HEK293 (cell line): ENCODE data around the gene EEFSEC.
A peak's percentile ranks its signal among the peaks of the same experiment; 100 is the strongest.

ENCODE experiments used
- CTCF ChIA-PET: fragments of 350-600 bp; formaldehyde crosslinking; extraction: SDS; loops from one replicate; lab custom pipeline; 2021; ENCODE audit warnings: antibody characterized with exemption; lab: Yijun Ruan, JAX
- POLR2A ChIA-PET: fragments of 300-600 bp; formaldehyde crosslinking; extraction: SDS; loops from one replicate; lab custom pipeline; 2020; ENCODE audit warnings: antibody characterized with exemption, inconsistent platforms; lab: Yijun Ruan, JAX
- H3K27ac ChIP-seq: fragments of 200-500 bp; sonication (Bioruptor generic); 2 replicates; pipeline ENCODE4 v1.5.1; 2014; ENCODE audit warnings: low read depth, low read length, control low read depth, inconsistent platforms; ENCODE audit errors: extremely low read depth
- H3K36me3 ChIP-seq, 2 experiments: fragments of 200-500 bp in 1 of 2; sonication (Bioruptor generic) in 1 of 2; 1 replicate in 1 of 2; 2 replicates in 1 of 2; pipeline ENCODE4 v1.5.1; 2014 to 2017; ENCODE audit warnings: inconsistent platforms in 2 of 2, low read length in 2 of 2; ENCODE audit not compliant: control insufficient read depth in 2 of 2, insufficient read depth in 1 of 2
- H3K4me1 ChIP-seq: fragments of 200-500 bp; sonication (Bioruptor generic); 2 replicates; pipeline ENCODE4 v1.5.1; 2014; ENCODE audit warnings: mild to moderate bottlenecking, low read length, inconsistent platforms; ENCODE audit not compliant: control insufficient read depth, insufficient read depth
- H3K4me3 ChIP-seq: 2 replicates; pipeline ENCODE4 v1.5.1; 2011; ENCODE audit warnings: low read depth, mild to moderate bottlenecking, control low read depth, low read length, moderate library complexity
- H3K9me3 ChIP-seq: fragments of 200-500 bp; sonication (Bioruptor generic); 2 replicates; pipeline ENCODE4 v1.5.1; 2014; ENCODE audit warnings: low read depth, low read length, inconsistent platforms; ENCODE audit not compliant: control insufficient read depth, insufficient read depth
- BCL11B ChIP-seq: fragments of 450-650 bp; formaldehyde crosslinking; IDR thresholded peaks from 2 replicates; pipeline ENCODE4 v1.5.1; 2016; ENCODE audit warnings: low read depth, missing biosample characterization, missing genetic modification characterization
- GLI2 ChIP-seq: fragments of 450-650 bp; formaldehyde crosslinking; IDR thresholded peaks from 2 replicates; pipeline ENCODE4; 2017; ENCODE audit warnings: missing biosample characterization, missing genetic modification characterization, low read depth, borderline replicate concordance
- GLI4 ChIP-seq: fragments of 450-650 bp; formaldehyde crosslinking; IDR thresholded peaks from 2 replicates; pipeline ENCODE4 v1.5.1; 2016; ENCODE audit warnings: missing biosample characterization, missing genetic modification characterization
- GLIS1 ChIP-seq: fragments of 450-650 bp; formaldehyde crosslinking; IDR thresholded peaks from 2 replicates; pipeline ENCODE4 v1.5.1; 2016; ENCODE audit warnings: missing biosample characterization, missing genetic modification characterization
- HOXA7 ChIP-seq: sonication (generic); formaldehyde crosslinking; IDR thresholded peaks from 2 replicates; pipeline ENCODE4 v1.8.1; 2022; ENCODE audit warnings: missing genetic modification reagents, borderline replicate concordance
- PBX3 ChIP-seq: sonication (generic); formaldehyde crosslinking; IDR thresholded peaks from 2 replicates; pipeline ENCODE4 v1.8.1; 2022; ENCODE audit warnings: mild to moderate bottlenecking, moderate library complexity, missing genetic modification reagents
- PRDM2 ChIP-seq: fragments of 450-650 bp; formaldehyde crosslinking; IDR thresholded peaks from 2 replicates; pipeline ENCODE4 v1.5.1; 2016; ENCODE audit warnings: missing biosample characterization, missing genetic modification characterization, borderline replicate concordance
- SETDB1 ChIP-seq: IDR thresholded peaks from one replicate; pipeline ENCODE4 v1.6.1; 2017; ENCODE audit warnings: mild to moderate bottlenecking, low read length, moderate library complexity, mixed read lengths; ENCODE audit not compliant: insufficient read length
- ZBTB48 ChIP-seq: fragments of 450-650 bp; formaldehyde crosslinking; IDR thresholded peaks from 2 replicates; pipeline ENCODE4 v1.5.1; 2016; ENCODE audit warnings: missing biosample characterization, missing genetic modification characterization
- ZFP3 ChIP-seq: fragments of 450-650 bp; formaldehyde crosslinking; IDR thresholded peaks from 2 replicates; pipeline ENCODE4 v1.5.1; 2016; ENCODE audit warnings: low read depth, missing biosample characterization, missing genetic modification characterization
- ZNF223 ChIP-seq: fragments of 450-650 bp; formaldehyde crosslinking; IDR thresholded peaks from 2 replicates; pipeline ENCODE4 v1.5.1; 2016; ENCODE audit warnings: missing biosample characterization, missing genetic modification characterization
- ZNF354C ChIP-seq: fragments of 450-650 bp; formaldehyde crosslinking; IDR thresholded peaks from 2 replicates; pipeline ENCODE4 v1.5.1; 2016; ENCODE audit warnings: missing biosample characterization, missing genetic modification characterization, low read depth, borderline replicate concordance
- ZNF664 ChIP-seq: fragments of 450-650 bp; formaldehyde crosslinking; IDR thresholded peaks from 2 replicates; pipeline ENCODE4 v1.5.1; 2016; ENCODE audit warnings: missing biosample characterization, missing genetic modification characterization
- ZSCAN30 ChIP-seq: fragments of 450-650 bp; IDR thresholded peaks from 2 replicates; pipeline ENCODE4 v1.5.1; 2018; ENCODE audit warnings: missing biosample characterization, mild to moderate bottlenecking, missing genetic modification characterization, moderate library complexity
- TF ChIP-seq, protein P1 (sequence below): fragments of 450-650 bp; formaldehyde crosslinking; IDR thresholded peaks from 2 replicates; pipeline ENCODE4 v1.5.1; 2016; ENCODE audit warnings: missing biosample characterization, missing genetic modification characterization
- TF ChIP-seq, protein P2 (sequence below): fragments of 450-650 bp; formaldehyde crosslinking; IDR thresholded peaks from 2 replicates; pipeline ENCODE4 v1.5.1; 2016; ENCODE audit warnings: missing biosample characterization, missing genetic modification characterization

The EEFSEC gene

DNA sequence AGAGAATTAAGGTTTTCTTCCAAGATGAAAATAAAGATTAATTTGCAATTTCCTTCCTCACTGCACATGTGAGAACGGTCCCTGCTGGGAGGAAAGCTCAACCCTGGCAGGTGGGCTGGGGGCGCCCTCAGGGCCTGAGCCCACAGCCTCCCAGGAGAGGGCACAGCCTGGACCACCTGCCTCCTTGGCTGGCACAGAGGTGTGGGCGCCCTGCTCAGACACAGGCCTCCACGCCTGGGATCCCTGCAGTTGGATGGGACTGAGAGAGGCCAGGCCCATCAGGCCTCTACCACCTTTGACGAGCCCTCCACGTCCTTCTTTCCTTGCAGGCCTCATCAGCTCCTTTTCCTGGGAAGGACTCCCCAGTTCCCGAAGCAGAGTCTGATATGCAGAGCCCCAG is 267.0 kb downstream of the EEFSEC start (continued):
- no peak for TF ChIP-seq SETDB1
- no peak for TF ChIP-seq ZNF354C (tag by site-specific recombination)
- no peak for TF ChIP-seq HOXA7 (CRISPR knock-in tag)
- TF ChIP-seq BCL11B (tag by site-specific recombination) = no peak
- TF ChIP-seq, protein P1, sequence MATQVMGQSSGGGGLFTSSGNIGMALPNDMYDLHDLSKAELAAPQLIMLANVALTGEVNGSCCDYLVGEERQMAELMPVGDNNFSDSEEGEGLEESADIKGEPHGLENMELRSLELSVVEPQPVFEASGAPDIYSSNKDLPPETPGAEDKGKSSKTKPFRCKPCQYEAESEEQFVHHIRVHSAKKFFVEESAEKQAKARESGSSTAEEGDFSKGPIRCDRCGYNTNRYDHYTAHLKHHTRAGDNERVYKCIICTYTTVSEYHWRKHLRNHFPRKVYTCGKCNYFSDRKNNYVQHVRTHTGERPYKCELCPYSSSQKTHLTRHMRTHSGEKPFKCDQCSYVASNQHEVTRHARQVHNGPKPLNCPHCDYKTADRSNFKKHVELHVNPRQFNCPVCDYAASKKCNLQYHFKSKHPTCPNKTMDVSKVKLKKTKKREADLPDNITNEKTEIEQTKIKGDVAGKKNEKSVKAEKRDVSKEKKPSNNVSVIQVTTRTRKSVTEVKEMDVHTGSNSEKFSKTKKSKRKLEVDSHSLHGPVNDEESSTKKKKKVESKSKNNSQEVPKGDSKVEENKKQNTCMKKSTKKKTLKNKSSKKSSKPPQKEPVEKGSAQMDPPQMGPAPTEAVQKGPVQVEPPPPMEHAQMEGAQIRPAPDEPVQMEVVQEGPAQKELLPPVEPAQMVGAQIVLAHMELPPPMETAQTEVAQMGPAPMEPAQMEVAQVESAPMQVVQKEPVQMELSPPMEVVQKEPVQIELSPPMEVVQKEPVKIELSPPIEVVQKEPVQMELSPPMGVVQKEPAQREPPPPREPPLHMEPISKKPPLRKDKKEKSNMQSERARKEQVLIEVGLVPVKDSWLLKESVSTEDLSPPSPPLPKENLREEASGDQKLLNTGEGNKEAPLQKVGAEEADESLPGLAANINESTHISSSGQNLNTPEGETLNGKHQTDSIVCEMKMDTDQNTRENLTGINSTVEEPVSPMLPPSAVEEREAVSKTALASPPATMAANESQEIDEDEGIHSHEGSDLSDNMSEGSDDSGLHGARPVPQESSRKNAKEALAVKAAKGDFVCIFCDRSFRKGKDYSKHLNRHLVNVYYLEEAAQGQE = no peak

- POLR2A ChIA-PET = no interaction called here
Measured at GRCh38 chr3:128420720-128421438, 267.6 kb downstream of the EEFSEC start.

GRCh38 chr3:128421439-128421836 is 268.2 kb downstream of the EEFSEC start:
- CTCF ChIA-PET = interaction anchor here (0.6 kb wide), 1 partner anchor 788 kb away, joined by 4 read pairs; no protein-coding TSS in a partner anchor
- H3K4me1 ChIP-seq = no peaks in the 10 kb centered on the region
- TF ChIP-seq GLI2 (tag by site-specific recombination) (no peak), ZNF223 (no peak), ZSCAN30 (tag by site-specific recombination) (no peak), PRDM2 (no peak), GLI4 (no peak), ZNF664 (tag by site-specific recombination) (no peak), ZBTB48 (tag by site-specific recombination) (no peak), ZFP3 (tag by site-specific recombination) (no peak)
- TF ChIP-seq, protein P2, sequence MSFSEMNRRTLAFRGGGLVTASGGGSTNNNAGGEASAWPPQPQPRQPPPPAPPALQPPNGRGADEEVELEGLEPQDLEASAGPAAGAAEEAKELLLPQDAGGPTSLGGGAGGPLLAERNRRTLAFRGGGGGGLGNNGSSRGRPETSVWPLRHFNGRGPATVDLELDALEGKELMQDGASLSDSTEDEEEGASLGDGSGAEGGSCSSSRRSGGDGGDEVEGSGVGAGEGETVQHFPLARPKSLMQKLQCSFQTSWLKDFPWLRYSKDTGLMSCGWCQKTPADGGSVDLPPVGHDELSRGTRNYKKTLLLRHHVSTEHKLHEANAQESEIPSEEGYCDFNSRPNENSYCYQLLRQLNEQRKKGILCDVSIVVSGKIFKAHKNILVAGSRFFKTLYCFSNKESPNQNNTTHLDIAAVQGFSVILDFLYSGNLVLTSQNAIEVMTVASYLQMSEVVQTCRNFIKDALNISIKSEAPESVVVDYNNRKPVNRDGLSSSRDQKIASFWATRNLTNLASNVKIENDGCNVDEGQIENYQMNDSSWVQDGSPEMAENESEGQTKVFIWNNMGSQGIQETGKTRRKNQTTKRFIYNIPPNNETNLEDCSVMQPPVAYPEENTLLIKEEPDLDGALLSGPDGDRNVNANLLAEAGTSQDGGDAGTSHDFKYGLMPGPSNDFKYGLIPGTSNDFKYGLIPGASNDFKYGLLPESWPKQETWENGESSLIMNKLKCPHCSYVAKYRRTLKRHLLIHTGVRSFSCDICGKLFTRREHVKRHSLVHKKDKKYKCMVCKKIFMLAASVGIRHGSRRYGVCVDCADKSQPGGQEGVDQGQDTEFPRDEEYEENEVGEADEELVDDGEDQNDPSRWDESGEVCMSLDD (tag by site-specific recombination) = no peak

More at GRCh38 chr3:128420720-128421438, 267.6 kb downstream of the EEFSEC start:
- no peaks in the 10 kb centered on the region for H3K36me3 ChIP-seq
- TF ChIP-seq PBX3 (CRISPR knock-in tag) (no peak), GLIS1 (tag by site-specific recombination) (peak; percentile 55)
- H3K4me1 ChIP-seq = no peaks in the 10 kb centered on the region
- CTCF ChIA-PET = interaction anchor here (0.6 kb wide), 1 partner anchor 788 kb away, joined by 4 read pairs; no protein-coding TSS in a partner anchor
- no peak overlapping the region for H3K27ac ChIP-seq
- H3K4me3 ChIP-seq = no peak overlapping the region
- no peaks in the 10 kb centered on the region for H3K9me3 ChIP-seq

More at GRCh38 chr3:128421439-128421836, 268.2 kb downstream of the EEFSEC start:
- H3K36me3 ChIP-seq = no peaks in the 10 kb centered on the region
- no peak overlapping the region for H3K27ac ChIP-seq
- no peaks in the 10 kb centered on the region for H3K9me3 ChIP-seq
- no peak overlapping the region for H3K4me3 ChIP-seq
- POLR2A ChIA-PET = no interaction called here
